DOHH2 (cell line): ENCODE measurements around the gene RUNDC1.

ENCODE experiments used
- H3F3A ChIP-seq: fragments of 200-600 bp; sonication (generic), shearing (Covaris generic); 2 replicates; pipeline ENCODE4 v1.6.0; 2016; ENCODE audit warnings: antibody characterized with exemption, mild to moderate bottlenecking; ENCODE audit not compliant: control insufficient read depth, insufficient read depth
- H3K27ac ChIP-seq: fragments of 200-600 bp; sonication (generic); 2 replicates; pipeline ENCODE4 v1.5.1; 2014; ENCODE audit warnings: low read depth, mild to moderate bottlenecking, low read length, moderate library complexity
- H3K27me3 ChIP-seq: fragments of 200-600 bp; sonication (generic); 2 replicates; pipeline ENCODE4 v1.6.1; 2014; ENCODE audit warnings: mild to moderate bottlenecking, low read length, mixed read lengths; ENCODE audit not compliant: control insufficient read depth
- H3K36me3 ChIP-seq: fragments of 200-600 bp; sonication (generic); 2 replicates; pipeline ENCODE4 v1.6.1; 2014; ENCODE audit warnings: mild to moderate bottlenecking, low read length, moderate library complexity, mixed read lengths; ENCODE audit not compliant: control insufficient read depth
- H3K4me1 ChIP-seq: fragments of 200-600 bp; sonication (generic); 2 replicates; pipeline ENCODE4 v1.6.1; 2014; ENCODE audit warnings: mild to moderate bottlenecking, low read length, mixed read lengths; ENCODE audit not compliant: control insufficient read depth
- H3K4me2 ChIP-seq: fragments of 200-600 bp; sonication (generic); 2 replicates; pipeline ENCODE4 v1.6.0; 2014; ENCODE audit warnings: mild to moderate bottlenecking, low read length, moderate library complexity
- H3K4me3 ChIP-seq: fragments of 200-600 bp; sonication (generic); 2 replicates; pipeline ENCODE4 v1.5.1; 2014; ENCODE audit warnings: mild to moderate bottlenecking, low read length, mixed read lengths
- H3K79me2 ChIP-seq: fragments of 200-600 bp; sonication (generic); 2 replicates; pipeline ENCODE4 v1.6.1; 2014; ENCODE audit warnings: mild to moderate bottlenecking, low read length, mixed read lengths; ENCODE audit not compliant: control insufficient read depth
- H3K9me2 ChIP-seq: fragments of 200-600 bp; sonication (generic); replicated peaks from 2 replicates; pipeline ENCODE4 v1.6.1; 2014; ENCODE audit warnings: mild to moderate bottlenecking, low read length, mixed read lengths; ENCODE audit not compliant: control insufficient read depth
- H3K9me3 ChIP-seq: fragments of 200-600 bp; sonication (generic); 2 replicates; pipeline ENCODE4 v1.6.1; 2014; ENCODE audit warnings: antibody characterized with exemption, low read length, mixed read lengths; ENCODE audit not compliant: control insufficient read depth, insufficient read depth
- H4K20me1 ChIP-seq: fragments of 200-600 bp; sonication (generic); 2 replicates; pipeline ENCODE4 v1.6.0; 2014; ENCODE audit warnings: low read depth, mild to moderate bottlenecking, antibody characterized with exemption, low read length, moderate library complexity; ENCODE audit not compliant: control insufficient read depth, insufficient read depth
- CTCF ChIP-seq: fragments of 200-600 bp; sonication (generic); IDR thresholded peaks from one replicate; pipeline ENCODE4 v1.5.1; 2014; ENCODE audit warnings: antibody characterized with exemption, mild to moderate bottlenecking, low read depth, low read length; ENCODE audit not compliant: poor library complexity, severe bottlenecking
- EZH2phosphoT487 ChIP-seq: fragments of 200-600 bp; sonication (generic); IDR thresholded peaks from 2 replicates; pipeline ENCODE4 v1.6.1; 2017; ENCODE audit warnings: borderline replicate concordance, mild to moderate bottlenecking, antibody characterized with exemption, low read length, moderate library complexity, mixed read lengths

Gene RUNDC1

DNA sequence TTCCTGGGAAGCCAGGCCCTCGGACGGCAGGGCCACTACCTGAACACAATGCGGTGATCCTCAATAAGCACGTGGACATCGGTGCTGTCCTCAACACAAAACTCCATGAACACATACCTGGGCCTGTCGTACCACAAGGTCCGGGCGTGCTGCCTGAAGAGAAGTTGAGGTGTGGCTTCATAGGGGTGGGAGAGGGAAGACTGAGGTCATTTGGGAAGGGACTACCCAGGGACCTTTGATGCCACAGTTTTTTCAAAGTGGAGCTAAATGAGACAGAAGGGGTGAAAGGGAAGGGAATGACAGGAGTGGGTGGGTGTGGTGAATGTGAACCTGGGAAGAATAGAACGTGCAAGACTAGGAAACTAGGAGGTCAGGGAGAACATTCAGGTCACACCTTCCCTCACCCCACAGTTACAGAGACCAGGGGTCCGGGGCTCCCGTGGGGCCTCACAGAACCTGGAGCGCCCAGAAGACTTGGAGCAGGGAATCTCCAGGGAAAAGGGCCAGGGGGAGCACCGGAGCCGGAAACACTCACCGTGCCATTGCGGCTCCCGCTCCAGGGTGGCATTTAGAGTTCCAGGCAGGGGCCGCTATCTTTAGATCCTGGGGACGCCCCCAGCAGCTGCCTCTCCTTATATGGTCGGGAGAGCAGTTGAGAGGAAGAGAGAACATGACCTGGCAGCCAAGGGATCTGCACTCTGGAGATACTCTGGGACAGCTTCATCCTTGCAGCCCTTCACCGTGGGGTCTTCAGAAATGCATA, 673 bp upstream of the RUNDC1 start, which contains the start of gene PTGES3L:
TSS of gene PTGES3L (minus strand) at position 570 of the 763 bp plus-strand sequence. CDS start at position 543, 27 bp downstream.
- peak within 1 kb of the TSS; percentile 97 for H3K4me2 ChIP-seq
- H3K4me1 ChIP-seq, result peaks cover 38% of the 10 kb centered on the region
- peak within 1 kb of the TSS; percentile 100 for H3K4me3 ChIP-seq
- H3K9me2 ChIP-seq, result no peaks in the 10 kb centered on the region
- H3K9me3 ChIP-seq, result no peaks in the 10 kb centered on the region
- H3K79me2 ChIP-seq, result peaks cover 43% of the 10 kb centered on the region
- no peak for TF ChIP-seq EZH2phosphoT487
- TF ChIP-seq CTCF, result no peak
- no peaks in the 10 kb centered on the region for H3F3A ChIP-seq
- H3K27ac ChIP-seq, result peak within 1 kb of the TSS; percentile 81
- peaks cover 7% of the 10 kb centered on the region; the same call in 1 of the 2 replicates for H4K20me1 ChIP-seq
- peaks cover 3% of the 10 kb centered on the region for H3K27me3 ChIP-seq
- peaks cover 29% of the 10 kb centered on the region for H3K36me3 ChIP-seq

- H3K9me2 ChIP-seq, result no peaks in the 10 kb centered on the region
- peaks cover 39% of the 10 kb centered on the region for H3K36me3 ChIP-seq
- peaks cover 50% of the 10 kb centered on the region for H3K4me1 ChIP-seq
- peaks cover 54% of the 10 kb centered on the region for H3K79me2 ChIP-seq
- H3K27ac ChIP-seq, result peak overlapping the region; percentile 81
- H3K4me3 ChIP-seq, result peak overlapping the region; percentile 100
- TF ChIP-seq CTCF (peak; percentile 53), EZH2phosphoT487 (no peak)
- no peaks in the 10 kb centered on the region for H3F3A ChIP-seq
- peak overlapping the region; percentile 97 for H3K4me2 ChIP-seq
- H3K9me3 ChIP-seq, result no peaks in the 10 kb centered on the region
- peaks cover 7% of the 10 kb centered on the region; the same call in 1 of the 2 replicates for H4K20me1 ChIP-seq
- H3K27me3 ChIP-seq, result peaks cover 3% of the 10 kb centered on the region
Measured at GRCh38 chr17:42980766-42981397, 517 bp downstream of the RUNDC1 start.

DNA sequence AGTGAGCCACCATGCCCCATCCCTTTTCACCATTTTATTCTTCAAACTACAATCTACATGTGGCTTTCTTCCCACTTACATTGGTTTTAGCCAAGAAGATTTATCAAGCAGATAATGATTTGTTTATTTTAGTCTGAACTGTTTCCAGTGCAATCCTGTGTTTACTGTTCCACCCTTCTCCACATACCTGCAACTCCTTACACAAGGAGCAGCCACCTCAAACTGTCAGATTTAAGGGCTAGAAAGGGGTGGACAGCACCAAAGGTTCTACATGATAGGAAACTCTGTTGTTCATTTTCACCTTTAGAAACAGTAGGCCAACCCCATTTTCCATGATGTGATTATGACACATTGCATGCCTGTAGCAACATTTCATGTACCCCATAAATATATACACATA, 1.9 kb downstream of the RUNDC1 start:
- TF ChIP-seq CTCF (no peak), EZH2phosphoT487 (no peak)
- H3K36me3 ChIP-seq, result peaks cover 52% of the 10 kb centered on the region
- H3K4me1 ChIP-seq, result peaks cover 50% of the 10 kb centered on the region
- peak overlapping the region; percentile 100 for H3K4me3 ChIP-seq
- H3F3A ChIP-seq, result no peaks in the 10 kb centered on the region
- H3K9me2 ChIP-seq, result no peaks in the 10 kb centered on the region
- H4K20me1 ChIP-seq, result peaks cover 7% of the 10 kb centered on the region; the same call in 1 of the 2 replicates
- peaks cover 3% of the 10 kb centered on the region for H3K27me3 ChIP-seq
- H3K27ac ChIP-seq, result no peak overlapping the region
- H3K9me3 ChIP-seq, result no peaks in the 10 kb centered on the region
- H3K79me2 ChIP-seq, result peaks cover 66% of the 10 kb centered on the region
- peak overlapping the region; percentile 97 for H3K4me2 ChIP-seq
